Measurements from ENCODE around the gene MAL. TPM values are rescaled to one million over a fixed set of nuclear protein-coding genes. Genes with fewer than 3 reads are reported as not detected.
"Not testable (repeated sequence)": the region's sequence is repeated elsewhere in the genome, so short reads cannot be mapped to it uniquely, and the experiment has no call there.

MAL gene
- total RNA-seq, 1 experiment from 2014 or later: not detected

GRCh38 chr2:95024371-95024770 lies 1.1 kb upstream of the MAL start:
- in situ Hi-C loops (cut with HindIII; ENCODE audit: low pct_unique_long_range_greater_than_20kb, low sequenced_read_pairs): no loop called here
- no peak for DNase-seq (ENCODE audit: low read depth, low spot score)

DNA sequence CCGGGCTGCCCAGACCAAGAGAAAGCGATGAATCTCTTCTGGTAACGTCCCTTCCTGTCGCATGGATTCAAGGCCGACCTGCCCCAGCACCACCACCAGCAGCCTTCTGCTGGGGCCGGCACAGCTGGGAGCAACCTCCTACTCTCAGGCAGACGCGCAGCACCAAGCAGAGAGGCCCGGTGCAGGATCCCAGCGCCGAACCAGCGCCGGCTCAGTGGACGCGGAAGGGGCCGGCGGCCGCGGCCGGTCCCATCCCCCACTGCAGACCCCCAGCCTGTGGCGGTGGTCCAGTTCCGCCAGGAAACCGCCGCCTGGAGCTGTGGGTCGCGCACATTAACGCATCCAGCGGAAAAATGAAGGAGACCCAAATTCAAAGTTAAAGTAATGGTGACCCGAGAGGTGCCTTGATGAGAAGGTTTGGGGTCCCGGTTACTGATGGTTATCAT lies 525 bp upstream of the MAL start:
- no peak for DNase-seq (ENCODE audit: low read depth, low spot score)
- in situ Hi-C loops (cut with HindIII; ENCODE audit: low pct_unique_long_range_greater_than_20kb, low sequenced_read_pairs): no loop called here

DNA sequence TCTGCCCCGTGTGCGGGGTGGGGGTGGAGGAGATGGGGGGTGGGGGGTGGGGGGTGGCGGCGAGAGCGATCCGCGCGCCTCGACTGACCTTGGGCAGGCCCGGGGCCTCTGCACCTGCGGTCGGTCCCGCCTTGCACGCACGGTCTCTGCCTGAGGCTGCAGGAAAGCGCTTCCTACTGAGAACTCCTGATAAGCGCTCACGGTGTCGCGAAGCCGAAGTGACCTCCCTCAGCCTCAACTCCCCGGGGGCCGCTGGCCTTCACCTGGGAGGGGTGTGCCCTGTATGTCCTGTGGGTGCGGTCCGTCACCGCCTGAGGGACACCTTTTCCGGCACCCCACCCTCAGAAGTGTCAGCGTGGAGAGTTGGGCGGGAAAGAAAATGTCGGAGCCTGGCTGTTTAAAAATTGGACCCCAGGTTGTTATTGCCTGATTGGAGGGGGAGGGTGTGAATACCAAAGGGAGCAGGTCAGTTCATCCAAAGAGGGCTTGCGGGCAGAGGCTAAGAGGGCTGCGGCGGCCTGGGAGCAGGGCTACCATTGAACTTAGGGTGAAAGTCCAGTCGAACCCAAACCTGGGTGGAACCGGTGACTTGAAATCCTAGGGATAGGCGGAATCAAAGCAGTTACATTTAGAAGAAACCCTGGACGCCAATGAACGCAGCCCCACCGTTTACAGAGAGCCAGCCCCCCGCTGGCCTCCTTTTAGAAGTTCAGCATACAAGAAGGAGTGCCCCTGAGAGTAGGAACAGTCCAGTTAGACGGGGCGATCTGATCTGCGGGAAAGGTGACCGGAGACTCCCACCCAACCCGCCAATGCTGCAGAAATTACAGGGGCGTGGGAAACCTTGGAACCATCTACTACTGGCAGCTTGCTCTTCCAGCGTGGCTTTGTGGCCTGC lies 1.2 kb downstream of the MAL start:
- in situ Hi-C loops (cut with HindIII; ENCODE audit: low pct_unique_long_range_greater_than_20kb, low sequenced_read_pairs): no loop called here
- DNase-seq (ENCODE audit: low read depth, low spot score): no peak

GRCh38 chr2:95027369-95027720 lies 1.8 kb downstream of the MAL start:
- in situ Hi-C loops (cut with HindIII; ENCODE audit: low pct_unique_long_range_greater_than_20kb, low sequenced_read_pairs): no loop called here
- DNase-seq (ENCODE audit: low read depth, low spot score): no peak

GRCh38 chr2:95029898-95030341 lies 4.4 kb downstream of the MAL start:
- no peak for DNase-seq (ENCODE audit: low read depth, low spot score)
- in situ Hi-C loops (cut with HindIII; ENCODE audit: low pct_unique_long_range_greater_than_20kb, low sequenced_read_pairs): no loop called here

- in situ Hi-C loops (cut with HindIII; ENCODE audit: low pct_unique_long_range_greater_than_20kb, low sequenced_read_pairs): no loop called here
- DNase-seq (ENCODE audit: low read depth, low spot score): no peak
Measured at GRCh38 chr2:95030496-95030895, 5.0 kb downstream of the MAL start.

DNA sequence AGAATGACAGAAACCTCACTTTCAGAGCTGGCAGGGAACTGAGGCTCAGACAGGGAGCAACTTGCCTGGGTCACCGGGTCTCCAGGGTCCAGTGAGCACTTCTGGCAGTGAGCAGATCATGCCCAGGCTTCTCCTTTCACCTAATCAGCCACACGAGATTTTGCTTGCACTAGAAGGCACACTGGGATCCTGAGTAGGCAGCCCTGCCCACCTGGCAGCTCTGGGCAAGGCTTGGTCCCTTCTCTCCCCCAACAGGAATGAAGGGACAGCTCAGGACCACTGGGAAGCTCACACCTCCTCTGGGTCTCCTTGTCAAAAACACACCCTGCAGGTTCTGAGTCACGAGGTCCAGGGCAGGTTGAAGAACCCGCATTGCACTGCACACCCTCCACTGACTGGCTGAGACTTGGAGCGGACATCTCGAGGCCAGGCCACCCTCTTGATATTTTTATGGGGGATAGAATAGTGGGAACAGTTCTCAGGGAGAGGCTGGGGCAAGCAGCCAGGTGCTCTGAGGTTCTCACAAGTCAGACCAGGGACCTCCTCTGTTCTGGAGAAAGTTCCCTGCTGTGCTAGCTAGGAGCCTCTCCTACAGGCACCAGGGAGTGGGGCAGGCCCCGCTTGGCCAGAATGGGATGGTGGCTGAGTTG lies 5.7 kb downstream of the MAL start:
- DNase-seq (ENCODE audit: low read depth, low spot score): no peak
- in situ Hi-C loops (cut with HindIII; ENCODE audit: low pct_unique_long_range_greater_than_20kb, low sequenced_read_pairs): no loop called here

- no peak for DNase-seq (ENCODE audit: low read depth, low spot score)
- in situ Hi-C loops (cut with HindIII; ENCODE audit: low pct_unique_long_range_greater_than_20kb, low sequenced_read_pairs): no loop called here
Measured at GRCh38 chr2:95031726-95032116, 6.2 kb downstream of the MAL start.

DNA sequence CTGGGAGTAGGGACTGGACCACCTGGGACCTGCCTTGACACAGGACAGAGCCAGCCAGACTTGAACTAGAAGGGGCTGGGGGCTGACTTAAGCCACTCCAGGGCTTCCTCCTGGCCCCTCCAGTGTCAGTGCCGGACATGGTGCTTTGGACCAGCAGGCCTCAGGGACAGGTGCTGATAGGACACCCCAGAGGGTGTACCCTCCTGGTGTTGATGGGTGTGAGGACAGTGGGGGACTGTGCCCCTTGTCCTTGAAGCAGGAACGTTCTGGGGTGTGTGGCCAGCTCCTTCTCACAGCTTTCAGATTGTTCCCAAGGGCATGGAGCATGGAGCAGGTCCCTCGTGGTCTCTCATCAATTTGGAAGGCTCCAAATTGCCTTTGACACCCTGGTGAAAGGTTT lies 6.8 kb downstream of the MAL start:
- no peak for DNase-seq (ENCODE audit: low read depth, low spot score)
- in situ Hi-C loops (cut with HindIII; ENCODE audit: low pct_unique_long_range_greater_than_20kb, low sequenced_read_pairs): no loop called here

DNA sequence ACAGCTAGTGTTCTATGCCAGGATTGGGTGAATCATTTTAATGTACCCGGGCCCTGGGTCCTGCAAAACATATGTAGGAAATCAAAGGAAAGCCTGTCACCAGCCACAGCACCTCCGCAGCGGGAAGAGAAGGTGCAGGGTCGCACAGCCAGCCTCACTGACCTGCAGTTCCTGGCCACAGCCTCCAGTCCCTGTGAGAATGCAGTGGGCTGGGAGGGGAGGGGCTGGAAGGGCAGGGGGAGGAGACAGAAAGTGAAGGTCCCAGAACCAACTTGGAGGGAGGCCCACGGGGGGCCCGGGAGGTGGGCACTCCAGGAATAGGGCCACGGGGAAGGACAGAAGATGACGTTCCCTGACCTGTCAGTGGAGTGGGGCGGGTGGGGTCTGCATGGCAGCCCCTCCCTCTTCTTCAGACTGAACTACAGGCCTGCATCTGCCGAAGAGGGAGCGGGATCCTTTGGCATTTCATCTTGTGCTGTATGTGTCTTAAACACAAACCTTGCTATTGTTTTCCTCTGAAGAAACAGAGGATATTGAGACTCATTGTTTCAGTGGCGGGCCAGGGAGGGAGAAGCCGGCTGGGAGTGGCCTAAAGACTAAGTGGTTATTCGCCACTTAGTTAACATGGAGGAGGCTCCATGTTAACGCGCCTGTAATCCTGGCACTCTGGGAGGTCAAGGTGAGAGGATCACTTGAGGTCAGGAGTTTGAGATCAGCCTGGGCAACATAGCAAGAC lies 7.5 kb downstream of the MAL start:
- DNase-seq (ENCODE audit: low read depth, low spot score): no peak
- in situ Hi-C loops (cut with HindIII; ENCODE audit: low pct_unique_long_range_greater_than_20kb, low sequenced_read_pairs): no loop called here

- no peak for DNase-seq (ENCODE audit: low read depth, low spot score)
- in situ Hi-C loops (cut with HindIII; ENCODE audit: low pct_unique_long_range_greater_than_20kb, low sequenced_read_pairs): no loop called here
Measured at GRCh38 chr2:95034221-95034620, 8.7 kb downstream of the MAL start.

DNA sequence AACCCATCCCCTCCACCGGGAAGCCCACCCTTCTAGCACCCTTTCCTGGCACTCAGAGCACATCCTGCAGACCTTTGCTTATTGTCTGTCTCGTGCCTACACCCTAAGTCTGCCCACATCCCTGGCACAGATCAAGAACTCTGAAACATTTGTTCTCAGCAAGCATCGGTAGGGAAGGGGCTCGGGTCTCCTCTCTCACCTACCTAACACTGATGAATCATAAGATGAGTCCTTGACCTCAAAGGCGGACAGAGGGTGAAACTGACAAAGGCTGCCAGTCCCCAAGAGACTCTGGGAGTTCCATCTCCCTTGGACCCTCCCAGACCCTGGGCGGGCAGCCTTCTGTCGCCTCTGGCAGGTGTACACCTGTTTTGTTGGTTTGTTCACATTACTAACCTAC lies 9.3 kb downstream of the MAL start:
- DNase-seq (ENCODE audit: low read depth, low spot score): no peak
- in situ Hi-C loops (cut with HindIII; ENCODE audit: low pct_unique_long_range_greater_than_20kb, low sequenced_read_pairs): no loop called here

DNA sequence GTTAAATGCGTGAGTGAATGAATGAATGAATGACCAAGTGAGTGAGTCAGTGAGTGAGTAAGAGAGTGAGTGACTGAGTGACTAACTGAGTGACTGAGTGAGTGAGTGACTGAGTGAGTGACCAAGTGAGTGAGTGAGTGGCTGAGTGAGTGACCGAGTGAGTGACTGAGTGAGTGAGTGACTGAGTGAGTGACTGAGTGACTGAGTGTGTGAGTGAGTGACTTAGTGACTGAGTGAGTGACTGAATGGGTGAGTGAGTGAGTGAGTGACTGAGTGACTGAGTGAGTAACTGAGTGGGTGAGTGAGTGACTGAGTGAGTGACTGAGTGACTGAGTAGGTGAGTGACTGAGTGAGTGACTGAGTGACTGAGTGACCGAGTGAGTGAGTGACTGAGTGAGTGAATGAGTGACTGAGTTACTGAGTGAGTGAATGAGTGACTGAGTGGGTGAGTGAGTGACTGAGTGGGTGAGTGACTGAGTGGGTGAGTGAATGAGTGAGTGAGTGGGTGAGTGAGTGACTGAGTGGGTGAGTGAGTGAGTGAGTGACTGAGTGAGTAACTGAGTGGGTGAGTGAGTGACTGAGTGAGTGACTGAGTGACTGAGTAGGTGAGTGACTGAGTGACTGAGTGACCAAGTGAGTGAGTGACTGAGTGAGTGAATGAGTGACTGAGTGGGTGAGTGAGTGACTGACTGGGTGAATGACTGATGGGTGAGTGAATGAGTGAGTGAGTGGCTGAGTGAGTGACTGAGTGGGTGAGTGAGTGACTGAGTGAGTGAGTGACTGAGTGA lies 11.3 kb downstream of the MAL start:
- in situ Hi-C loops (cut with HindIII; ENCODE audit: low pct_unique_long_range_greater_than_20kb, low sequenced_read_pairs): no loop called here
- no peak for DNase-seq (ENCODE audit: low read depth, low spot score)

GRCh38 chr2:95037384-95037839 lies 11.9 kb downstream of the MAL start:
- no peak for DNase-seq (ENCODE audit: low read depth, low spot score)
- in situ Hi-C loops (cut with HindIII; ENCODE audit: low pct_unique_long_range_greater_than_20kb, low sequenced_read_pairs): no loop called here

GRCh38 chr2:95037841-95038585 lies 12.5 kb downstream of the MAL start:
- in situ Hi-C loops (cut with HindIII; ENCODE audit: low pct_unique_long_range_greater_than_20kb, low sequenced_read_pairs); DNase-seq (ENCODE audit: low read depth, low spot score): not testable (repeated sequence)

DNA sequence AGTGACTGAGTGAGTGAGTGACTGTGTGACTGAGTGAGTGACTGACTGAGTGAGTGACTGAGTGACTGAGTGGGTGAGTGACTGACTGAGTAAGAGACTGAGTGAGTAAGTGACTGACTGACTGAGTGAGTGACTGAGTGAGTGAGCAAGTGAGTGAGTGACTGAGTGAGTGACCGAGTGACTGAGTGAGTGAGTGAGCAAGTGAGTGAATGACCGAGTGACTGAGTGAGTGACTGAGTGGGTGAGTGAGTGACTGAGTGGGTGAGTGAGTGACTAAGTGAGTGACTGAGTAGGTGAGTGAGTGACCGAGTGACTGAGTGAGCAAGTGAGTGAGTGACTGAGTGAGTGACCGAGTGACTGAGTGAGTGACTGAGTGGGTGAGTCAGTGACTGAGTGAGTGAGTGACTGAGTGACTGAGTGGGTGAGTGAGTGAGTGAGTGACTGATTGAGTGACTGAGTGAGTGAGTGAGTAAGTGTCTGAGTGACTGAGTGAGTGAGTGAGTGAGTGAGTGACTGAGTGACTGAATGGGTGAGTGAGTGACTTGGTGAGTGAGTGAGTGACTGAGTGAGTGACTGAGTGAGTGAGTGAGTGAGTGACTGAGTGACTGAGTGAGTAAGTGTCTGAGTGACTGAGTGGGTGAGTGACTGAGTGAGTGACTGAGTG lies 13.3 kb downstream of the MAL start:
- in situ Hi-C loops (cut with HindIII; ENCODE audit: low pct_unique_long_range_greater_than_20kb, low sequenced_read_pairs): no loop called here
- no peak for DNase-seq (ENCODE audit: low read depth, low spot score)

GRCh38 chr2:95039363-95039762 lies 13.9 kb downstream of the MAL start:
- no peak for DNase-seq (ENCODE audit: low read depth, low spot score)
- in situ Hi-C loops (cut with HindIII; ENCODE audit: low pct_unique_long_range_greater_than_20kb, low sequenced_read_pairs): no loop called here
